CD4-positive, alpha-beta T cell treated with Interleukin-1 beta for 1 hour (primary cell): ENCODE results near the gene PGM1.

ENCODE experiments used
- DNase-seq, 2 donors: peaks; one replicate each; pipeline ENCODE4 v3.0.0-alpha.2; 2020 to 2022

Gene PGM1

DNA sequence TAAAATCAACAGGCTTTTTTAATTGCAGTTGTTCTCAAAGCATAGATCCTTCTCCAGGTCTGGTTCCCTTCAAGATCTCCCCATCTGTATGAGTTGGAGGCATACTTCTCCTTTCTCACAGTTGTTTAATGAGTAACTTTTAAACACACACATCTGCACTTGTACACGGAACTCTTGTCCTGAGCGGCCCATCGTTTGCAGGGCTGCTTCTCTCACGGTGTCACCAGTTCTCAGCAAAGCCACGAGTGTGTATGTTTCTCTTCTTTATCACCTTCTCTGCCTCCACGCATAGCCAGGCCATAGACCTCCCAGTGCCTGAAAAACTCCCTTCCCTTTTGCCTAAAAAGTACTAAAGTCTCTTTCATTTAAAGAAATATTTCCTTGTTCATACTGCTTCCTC is 111.9 kb downstream of the PGM1 start:
- no peak for DNase-seq

DNA sequence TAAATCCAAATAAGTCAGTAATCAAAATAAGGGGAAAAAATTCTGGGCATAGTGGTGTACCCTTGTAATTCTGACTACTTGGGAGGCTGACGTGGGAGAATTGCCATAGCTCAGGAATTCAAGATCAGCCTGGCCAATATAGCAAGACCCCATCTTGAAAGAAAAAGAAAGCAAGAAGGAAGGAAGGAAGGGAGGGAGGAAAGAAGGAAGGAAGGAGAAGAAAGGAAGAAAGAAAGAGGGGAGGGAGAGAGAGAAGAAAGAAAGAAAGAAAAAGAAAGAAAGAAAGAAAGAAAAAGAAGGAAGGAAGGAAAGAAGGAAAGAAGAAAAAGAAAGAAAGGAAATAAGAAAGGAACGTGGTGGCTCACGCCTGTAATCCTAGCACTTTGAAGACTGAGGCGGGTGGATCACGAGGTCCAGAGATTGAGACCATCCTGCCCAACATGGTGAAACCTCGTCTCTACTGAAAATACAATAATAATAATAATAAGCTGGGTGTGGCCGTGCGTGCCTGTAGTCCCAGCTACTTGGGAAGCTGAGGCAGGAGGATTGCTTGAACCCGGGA is 116.1 kb downstream of the PGM1 start:
- DNase-seq, result no peak
